ENCODE results near the gene EFNB2. TPM values are rescaled to one million over a fixed set of nuclear protein-coding genes. Genes with fewer than 3 reads are reported as not detected.

EFNB2 gene
- total RNA-seq, 1 experiment from 2014 or later: 5.2 TPM

- DNase-seq (ENCODE audit: low spot score): no peak
- no TSS peak for BruUV-seq (replicated peaks)
- POLR2A ChIA-PET (ENCODE audit: low non-redundant PET): no interaction called here
- TF ChIP-seq EZH2 (IDR thresholded peaks at IDR 0.05; ENCODE audit: borderline replicate concordance, low read depth, low read length, poor library complexity, severe bottlenecking) (no peak), CTCF (conservative IDR thresholded peaks at IDR 0.05; ENCODE audit: low read depth, low read length) (no peak)
- Histone ChIP-seq H3K36me3 (ENCODE audit: insufficient read depth, low read length, poor library complexity, severe bottlenecking) (peaks cover 27% of the 10 kb centered on the region), H3K9me3 (ENCODE audit: low read depth, low read length, poor library complexity, severe bottlenecking) (no peaks in the 10 kb centered on the region), H3K4me1 (ENCODE audit: insufficient read depth, low read length, poor library complexity, severe bottlenecking) (peaks cover 4% of the 10 kb centered on the region), H3K4me3 (ENCODE audit: low read depth, low read length, poor library complexity, severe bottlenecking) (no peak overlapping the region), H3K27ac (ENCODE audit: low read depth, low read length, poor library complexity, severe bottlenecking) (no peak overlapping the region), H3K27me3 (replicated peaks; ENCODE audit: insufficient read depth, low read depth, low read length, poor library complexity) (no peaks in the 10 kb centered on the region)
- CTCF ChIA-PET: interaction anchor here (0.7 kb wide), 1 partner anchor 80 kb away, joined by 33 read pairs; no protein-coding TSS in a partner anchor
- intact Hi-C loops (cut with micrococcal nuclease; ENCODE audit: unreplicated experiment): no loop called here
These were observed 5.2 kb upstream of the EFNB2 start for GRCh38 chr13:106540613-106541012.

- no TSS peak for BruUV-seq (replicated peaks)
- Histone ChIP-seq H3K36me3 (ENCODE audit: insufficient read depth, low read length, poor library complexity, severe bottlenecking) (peaks cover 10% of the 10 kb centered on the region), H3K27me3 (replicated peaks; ENCODE audit: insufficient read depth, low read depth, low read length, poor library complexity) (peaks cover 24% of the 10 kb centered on the region), H3K9me3 (ENCODE audit: low read depth, low read length, poor library complexity, severe bottlenecking) (no peaks in the 10 kb centered on the region), H3K4me1 (ENCODE audit: insufficient read depth, low read length, poor library complexity, severe bottlenecking) (peaks cover 4% of the 10 kb centered on the region), H3K27ac (ENCODE audit: low read depth, low read length, poor library complexity, severe bottlenecking) (no peak overlapping the region), H3K4me3 (ENCODE audit: low read depth, low read length, poor library complexity, severe bottlenecking) (no peak overlapping the region)
- POLR2A ChIA-PET (ENCODE audit: low non-redundant PET): no interaction called here
- CTCF ChIA-PET: no interaction called here
- DNase-seq (ENCODE audit: low spot score): no peak
- intact Hi-C loops (cut with micrococcal nuclease; ENCODE audit: unreplicated experiment): loop anchor here (5.0 to 10.0 kb wide), 6 partner anchors 380 to 1965 kb away; no protein-coding TSS in a partner anchor
- no peak for TF ChIP-seq CTCF (conservative IDR thresholded peaks at IDR 0.05; ENCODE audit: low read depth, low read length)
- no peak for TF ChIP-seq EZH2 (IDR thresholded peaks at IDR 0.05; ENCODE audit: borderline replicate concordance, low read depth, low read length, poor library complexity, severe bottlenecking)
These were observed 2.1 kb upstream of the EFNB2 start for GRCh38 chr13:106537521-106537920.

- Histone ChIP-seq H3K4me1 (ENCODE audit: insufficient read depth, low read length, poor library complexity, severe bottlenecking) (peaks cover 4% of the 10 kb centered on the region), H3K36me3 (ENCODE audit: insufficient read depth, low read length, poor library complexity, severe bottlenecking) (no peaks in the 10 kb centered on the region), H3K27me3 (replicated peaks; ENCODE audit: insufficient read depth, low read depth, low read length, poor library complexity) (peaks cover 35% of the 10 kb centered on the region), H3K9me3 (ENCODE audit: low read depth, low read length, poor library complexity, severe bottlenecking) (no peaks in the 10 kb centered on the region), H3K4me3 (ENCODE audit: low read depth, low read length, poor library complexity, severe bottlenecking) (peak overlapping the region; percentile 51), H3K27ac (ENCODE audit: low read depth, low read length, poor library complexity, severe bottlenecking) (no peak overlapping the region)
- ChIA-PET POLR2A (ENCODE audit: low non-redundant PET) (no interaction called here), CTCF (interaction anchor here (0.6 to 1.2 kb wide), 7 partner anchors 9 to 1763 kb away, joined by 3 to 18 read pairs (median 3); partner anchors contain the start of gene ARGLU1)
- peak; percentile 89 for DNase-seq (ENCODE audit: low spot score)
- BruUV-seq (replicated peaks): no TSS peak
- intact Hi-C loops (cut with micrococcal nuclease; ENCODE audit: unreplicated experiment): loop anchor here (5.0 to 10.0 kb wide), 6 partner anchors 381 to 1964 kb away; no protein-coding TSS in a partner anchor
- no peak for TF ChIP-seq EZH2 (IDR thresholded peaks at IDR 0.05; ENCODE audit: borderline replicate concordance, low read depth, low read length, poor library complexity, severe bottlenecking)
- TF ChIP-seq CTCF (conservative IDR thresholded peaks at IDR 0.05; ENCODE audit: low read depth, low read length): peak; percentile 94
These were observed 977 bp upstream of the EFNB2 start for GRCh38 chr13:106536244-106537034.
